ENCODE results near the gene C6orf62. TPM values are rescaled to one million over a fixed set of nuclear protein-coding genes. Genes with fewer than 3 reads are reported as not detected.
"Not testable (repeated sequence)": the region's sequence is repeated elsewhere in the genome, so short reads cannot be mapped to it uniquely, and the experiment has no call there.

Gene C6orf62
- polyA plus RNA-seq, 3 donors: 143 to 153 (median 151) TPM

GRCh38 chr6:24702720-24703282 lies 16.2 kb downstream of the C6orf62 start:
- DNase-seq (ENCODE audit: low read depth in 3 of 3, low spot score in 2 of 3): no peak

GRCh38 chr6:24699521-24700359 lies 19.2 kb downstream of the C6orf62 start:
- DNase-seq (ENCODE audit: low read depth in 3 of 3, low spot score in 2 of 3): no peak

GRCh38 chr6:24696097-24696496 lies 22.9 kb downstream of the C6orf62 start:
- DNase-seq (ENCODE audit: low read depth in 3 of 3, low spot score in 2 of 3): no peak

- not testable (repeated sequence) for DNase-seq (ENCODE audit: low read depth in 3 of 3, low spot score in 2 of 3)
Observed at GRCh38 chr6:24695635-24696034, 23.3 kb downstream of the C6orf62 start.

GRCh38 chr6:24694198-24694597 lies 24.8 kb downstream of the C6orf62 start:
- DNase-seq (ENCODE audit: low read depth in 3 of 3, low spot score in 2 of 3): no peak

- DNase-seq (ENCODE audit: low read depth in 3 of 3, low spot score in 2 of 3): no peak
Observed at GRCh38 chr6:24692848-24693592, 25.9 kb downstream of the C6orf62 start.

GRCh38 chr6:24692415-24692814 lies 26.5 kb downstream of the C6orf62 start:
- no peak for DNase-seq (ENCODE audit: low read depth in 3 of 3, low spot score in 2 of 3)

GRCh38 chr6:24692003-24692402 lies 27.0 kb downstream of the C6orf62 start:
- no peak for DNase-seq (ENCODE audit: low read depth in 3 of 3, low spot score in 2 of 3)

GRCh38 chr6:24691550-24691949 lies 27.4 kb downstream of the C6orf62 start:
- no peak for DNase-seq (ENCODE audit: low read depth in 3 of 3, low spot score in 2 of 3)

- DNase-seq (ENCODE audit: low read depth in 3 of 3, low spot score in 2 of 3): no peak
Observed at GRCh38 chr6:24690593-24690992, 28.4 kb downstream of the C6orf62 start.

- no peak for DNase-seq (ENCODE audit: low read depth in 3 of 3, low spot score in 2 of 3)
Observed at GRCh38 chr6:24689964-24690363, 29.0 kb downstream of the C6orf62 start.

- DNase-seq (ENCODE audit: low read depth in 3 of 3, low spot score in 2 of 3): no peak
Observed at GRCh38 chr6:24686946-24687345, 32.0 kb downstream of the C6orf62 start.

GRCh38 chr6:24686408-24686807 lies 32.5 kb downstream of the C6orf62 start:
- no peak for DNase-seq (ENCODE audit: low read depth in 3 of 3, low spot score in 2 of 3)

- DNase-seq (ENCODE audit: low read depth in 3 of 3, low spot score in 2 of 3): no peak
Observed at GRCh38 chr6:24683297-24684296, 35.4 kb downstream of the C6orf62 start.

- no peak for DNase-seq (ENCODE audit: low read depth in 3 of 3, low spot score in 2 of 3)
Observed at GRCh38 chr6:24680582-24680981, 38.4 kb downstream of the C6orf62 start.

GRCh38 chr6:24678792-24679352 lies 40.1 kb downstream of the C6orf62 start:
- DNase-seq (ENCODE audit: low read depth in 3 of 3, low spot score in 2 of 3): not testable (repeated sequence)

GRCh38 chr6:24673625-24674024 lies 45.3 kb downstream of the C6orf62 start:
- no peak for DNase-seq (ENCODE audit: low read depth in 3 of 3, low spot score in 2 of 3)

GRCh38 chr6:24672620-24673182 lies 46.3 kb downstream of the C6orf62 start:
- no peak for DNase-seq (ENCODE audit: low read depth in 3 of 3, low spot score in 2 of 3)

- not testable (repeated sequence) for DNase-seq (ENCODE audit: low read depth in 3 of 3, low spot score in 2 of 3)
Observed at GRCh38 chr6:24671077-24671476, 47.9 kb downstream of the C6orf62 start.

GRCh38 chr6:24670492-24670891 lies 48.5 kb downstream of the C6orf62 start:
- DNase-seq (ENCODE audit: low read depth in 3 of 3, low spot score in 2 of 3): not testable (repeated sequence)
